Measurements from ENCODE around the gene SYT14.

DNA sequence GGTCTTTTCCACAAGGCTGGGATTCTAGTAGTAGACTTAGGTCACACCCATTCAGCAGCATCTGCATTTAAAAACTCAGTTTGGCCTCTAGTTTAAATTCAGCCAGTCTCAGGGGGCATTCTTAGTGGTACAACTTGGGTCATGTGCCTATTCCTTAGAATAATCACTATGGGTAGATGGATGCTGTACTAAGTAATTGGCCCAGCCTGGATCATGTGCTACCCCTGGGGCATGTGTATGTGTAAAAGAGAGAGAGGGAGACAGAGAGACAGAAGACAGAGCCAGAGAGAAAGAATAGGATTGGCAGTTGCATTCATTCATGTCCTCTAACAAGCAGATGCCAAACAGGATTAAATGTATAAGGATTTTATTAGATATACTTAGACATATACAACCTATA, 13.6 kb upstream of the SYT14 start:
- no peak for TF ChIP-seq CSDC2 (CRISPR knock-in tag; IDR thresholded peaks at IDR 0.05)
- no peak for TF ChIP-seq ARNTL (CRISPR knock-in tag; IDR thresholded peaks at IDR 0.05; ENCODE audit: borderline replicate concordance, low read depth)
- TF ChIP-seq, protein P1, sequence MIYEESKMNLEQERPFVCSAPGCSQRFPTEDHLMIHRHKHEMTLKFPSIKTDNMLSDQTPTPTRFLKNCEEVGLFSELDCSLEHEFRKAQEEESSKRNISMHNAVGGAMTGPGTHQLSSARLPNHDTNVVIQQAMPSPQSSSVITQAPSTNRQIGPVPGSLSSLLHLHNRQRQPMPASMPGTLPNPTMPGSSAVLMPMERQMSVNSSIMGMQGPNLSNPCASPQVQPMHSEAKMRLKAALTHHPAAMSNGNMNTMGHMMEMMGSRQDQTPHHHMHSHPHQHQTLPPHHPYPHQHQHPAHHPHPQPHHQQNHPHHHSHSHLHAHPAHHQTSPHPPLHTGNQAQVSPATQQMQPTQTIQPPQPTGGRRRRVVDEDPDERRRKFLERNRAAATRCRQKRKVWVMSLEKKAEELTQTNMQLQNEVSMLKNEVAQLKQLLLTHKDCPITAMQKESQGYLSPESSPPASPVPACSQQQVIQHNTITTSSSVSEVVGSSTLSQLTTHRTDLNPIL (CRISPR knock-in tag; IDR thresholded peaks at IDR 0.05; ENCODE audit: low read depth), result no peak
- no peak for TF ChIP-seq ESRRG (CRISPR knock-in tag; IDR thresholded peaks at IDR 0.05)
- TF ChIP-seq OSR1 (CRISPR knock-in tag; IDR thresholded peaks at IDR 0.05), result no peak
- TF ChIP-seq, protein P2, sequence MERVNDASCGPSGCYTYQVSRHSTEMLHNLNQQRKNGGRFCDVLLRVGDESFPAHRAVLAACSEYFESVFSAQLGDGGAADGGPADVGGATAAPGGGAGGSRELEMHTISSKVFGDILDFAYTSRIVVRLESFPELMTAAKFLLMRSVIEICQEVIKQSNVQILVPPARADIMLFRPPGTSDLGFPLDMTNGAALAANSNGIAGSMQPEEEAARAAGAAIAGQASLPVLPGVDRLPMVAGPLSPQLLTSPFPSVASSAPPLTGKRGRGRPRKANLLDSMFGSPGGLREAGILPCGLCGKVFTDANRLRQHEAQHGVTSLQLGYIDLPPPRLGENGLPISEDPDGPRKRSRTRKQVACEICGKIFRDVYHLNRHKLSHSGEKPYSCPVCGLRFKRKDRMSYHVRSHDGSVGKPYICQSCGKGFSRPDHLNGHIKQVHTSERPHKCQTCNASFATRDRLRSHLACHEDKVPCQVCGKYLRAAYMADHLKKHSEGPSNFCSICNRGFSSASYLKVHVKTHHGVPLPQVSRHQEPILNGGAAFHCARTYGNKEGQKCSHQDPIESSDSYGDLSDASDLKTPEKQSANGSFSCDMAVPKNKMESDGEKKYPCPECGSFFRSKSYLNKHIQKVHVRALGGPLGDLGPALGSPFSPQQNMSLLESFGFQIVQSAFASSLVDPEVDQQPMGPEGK (CRISPR knock-in tag; IDR thresholded peaks at IDR 0.05; ENCODE audit: borderline replicate concordance), result no peak
- TF ChIP-seq, protein P3, sequence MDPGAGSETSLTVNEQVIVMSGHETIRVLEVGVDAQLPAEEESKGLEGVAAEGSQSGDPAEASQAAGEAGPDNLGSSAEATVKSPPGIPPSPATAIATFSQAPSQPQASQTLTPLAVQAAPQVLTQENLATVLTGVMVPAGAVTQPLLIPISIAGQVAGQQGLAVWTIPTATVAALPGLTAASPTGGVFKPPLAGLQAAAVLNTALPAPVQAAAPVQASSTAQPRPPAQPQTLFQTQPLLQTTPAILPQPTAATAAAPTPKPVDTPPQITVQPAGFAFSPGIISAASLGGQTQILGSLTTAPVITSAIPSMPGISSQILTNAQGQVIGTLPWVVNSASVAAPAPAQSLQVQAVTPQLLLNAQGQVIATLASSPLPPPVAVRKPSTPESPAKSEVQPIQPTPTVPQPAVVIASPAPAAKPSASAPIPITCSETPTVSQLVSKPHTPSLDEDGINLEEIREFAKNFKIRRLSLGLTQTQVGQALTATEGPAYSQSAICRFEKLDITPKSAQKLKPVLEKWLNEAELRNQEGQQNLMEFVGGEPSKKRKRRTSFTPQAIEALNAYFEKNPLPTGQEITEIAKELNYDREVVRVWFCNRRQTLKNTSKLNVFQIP (CRISPR knock-in tag; IDR thresholded peaks at IDR 0.05; ENCODE audit: borderline replicate concordance, low read depth), result no peak
- no peak for TF ChIP-seq ZC3H10 (CRISPR knock-in tag; IDR thresholded peaks at IDR 0.05)
- TF ChIP-seq RARB (CRISPR knock-in tag; IDR thresholded peaks at IDR 0.05), result no peak
- TF ChIP-seq, protein P4, sequence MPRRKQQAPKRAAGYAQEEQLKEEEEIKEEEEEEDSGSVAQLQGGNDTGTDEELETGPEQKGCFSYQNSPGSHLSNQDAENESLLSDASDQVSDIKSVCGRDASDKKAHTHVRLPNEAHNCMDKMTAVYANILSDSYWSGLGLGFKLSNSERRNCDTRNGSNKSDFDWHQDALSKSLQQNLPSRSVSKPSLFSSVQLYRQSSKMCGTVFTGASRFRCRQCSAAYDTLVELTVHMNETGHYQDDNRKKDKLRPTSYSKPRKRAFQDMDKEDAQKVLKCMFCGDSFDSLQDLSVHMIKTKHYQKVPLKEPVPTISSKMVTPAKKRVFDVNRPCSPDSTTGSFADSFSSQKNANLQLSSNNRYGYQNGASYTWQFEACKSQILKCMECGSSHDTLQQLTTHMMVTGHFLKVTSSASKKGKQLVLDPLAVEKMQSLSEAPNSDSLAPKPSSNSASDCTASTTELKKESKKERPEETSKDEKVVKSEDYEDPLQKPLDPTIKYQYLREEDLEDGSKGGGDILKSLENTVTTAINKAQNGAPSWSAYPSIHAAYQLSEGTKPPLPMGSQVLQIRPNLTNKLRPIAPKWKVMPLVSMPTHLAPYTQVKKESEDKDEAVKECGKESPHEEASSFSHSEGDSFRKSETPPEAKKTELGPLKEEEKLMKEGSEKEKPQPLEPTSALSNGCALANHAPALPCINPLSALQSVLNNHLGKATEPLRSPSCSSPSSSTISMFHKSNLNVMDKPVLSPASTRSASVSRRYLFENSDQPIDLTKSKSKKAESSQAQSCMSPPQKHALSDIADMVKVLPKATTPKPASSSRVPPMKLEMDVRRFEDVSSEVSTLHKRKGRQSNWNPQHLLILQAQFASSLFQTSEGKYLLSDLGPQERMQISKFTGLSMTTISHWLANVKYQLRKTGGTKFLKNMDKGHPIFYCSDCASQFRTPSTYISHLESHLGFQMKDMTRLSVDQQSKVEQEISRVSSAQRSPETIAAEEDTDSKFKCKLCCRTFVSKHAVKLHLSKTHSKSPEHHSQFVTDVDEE (CRISPR knock-in tag; IDR thresholded peaks at IDR 0.05), result no peak
- no peak for TF ChIP-seq ZFP30 (CRISPR knock-in tag; IDR thresholded peaks at IDR 0.05)
- TF ChIP-seq SNAI2 (CRISPR knock-in tag; IDR thresholded peaks at IDR 0.05), result no peak

All from SK-N-SH treated with all-trans-retinoic acid at 6 μM for 48 hours (cell line).